Measurements from ENCODE around the gene TPH2.

Gene TPH2

GRCh38 chr12:71967211-71967610, 28.6 kb downstream of the TPH2 start:
- no peak for DNase-seq

DNA sequence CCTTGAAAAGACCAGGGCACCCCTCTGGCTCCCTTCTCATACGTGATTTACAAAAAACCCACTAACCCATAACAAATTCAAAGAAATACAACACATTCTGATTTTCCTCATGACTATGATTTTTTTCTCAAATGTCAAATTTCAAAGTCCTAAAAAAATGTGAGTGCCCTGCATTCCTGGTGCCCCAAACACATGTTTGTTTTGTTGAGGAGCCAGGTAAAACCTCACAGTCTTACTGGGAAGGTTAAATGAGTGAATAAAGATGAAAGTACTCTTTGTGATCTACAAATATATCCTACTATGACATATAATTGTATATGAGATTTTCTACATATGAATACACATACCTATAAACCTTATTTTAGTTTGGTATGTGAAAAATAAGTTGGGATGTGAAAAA, 30.7 kb downstream of the TPH2 start:
- no peak for DNase-seq

- no peak for DNase-seq
Measured at GRCh38 chr12:71970031-71970430, 31.4 kb downstream of the TPH2 start.

DNA sequence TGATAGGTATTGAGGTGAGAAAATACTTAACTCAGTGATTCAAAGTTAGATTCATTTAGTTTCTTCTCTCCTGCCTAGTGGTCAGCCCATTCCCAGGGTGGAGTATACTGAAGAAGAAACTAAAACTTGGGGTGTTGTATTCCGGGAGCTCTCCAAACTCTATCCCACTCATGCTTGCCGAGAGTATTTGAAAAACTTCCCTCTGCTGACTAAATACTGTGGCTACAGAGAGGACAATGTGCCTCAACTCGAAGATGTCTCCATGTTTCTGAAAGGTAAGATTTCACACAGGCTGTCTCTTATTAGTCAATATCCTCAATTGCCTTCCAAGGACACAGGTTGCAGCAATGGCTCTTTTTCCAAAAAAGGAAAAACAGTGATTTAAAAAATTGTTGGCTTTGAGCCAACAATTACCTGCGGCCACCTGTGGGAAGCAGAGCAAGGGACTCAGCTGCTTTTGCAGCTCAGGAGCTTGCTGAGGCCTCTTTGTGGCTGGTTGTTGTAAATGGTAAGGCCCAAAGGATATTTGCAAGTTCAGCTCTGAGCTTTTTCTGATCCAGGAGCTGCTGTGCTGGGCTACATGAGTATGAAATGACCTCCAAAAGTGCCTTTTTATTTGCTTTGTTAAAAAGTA, 33.9 kb downstream of the TPH2 start:
- no peak for DNase-seq

GRCh38 chr12:71973687-71974086, 35.0 kb downstream of the TPH2 start:
- no peak for DNase-seq

DNA sequence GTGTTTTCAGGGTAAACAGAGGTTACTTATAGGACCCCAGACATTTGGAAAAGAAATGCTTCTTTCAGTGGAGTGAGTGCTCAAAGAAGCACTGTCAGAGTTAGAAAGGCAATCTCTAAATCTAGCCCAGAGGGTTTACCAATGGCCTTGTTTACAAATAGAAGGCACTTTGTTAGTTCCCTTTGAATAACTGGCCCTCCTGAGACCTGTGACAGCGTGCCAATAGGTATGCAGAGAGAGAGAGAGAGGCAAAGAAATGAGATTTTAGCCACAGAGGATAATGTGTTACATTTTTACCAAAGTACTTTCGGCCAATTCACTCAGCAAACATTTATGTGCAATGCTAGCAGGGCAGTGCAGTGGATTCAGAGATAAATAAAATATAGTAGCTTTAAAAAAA, 41.9 kb downstream of the TPH2 start:
- DNase-seq, result no peak

- DNase-seq, result no peak
Measured at GRCh38 chr12:71981149-71981548, 42.5 kb downstream of the TPH2 start.

- no peak for DNase-seq
Measured at GRCh38 chr12:71994715-71995114, 56.1 kb downstream of the TPH2 start.

- no peak for DNase-seq
Measured at GRCh38 chr12:71999795-72000194, 61.1 kb downstream of the TPH2 start.

DNA sequence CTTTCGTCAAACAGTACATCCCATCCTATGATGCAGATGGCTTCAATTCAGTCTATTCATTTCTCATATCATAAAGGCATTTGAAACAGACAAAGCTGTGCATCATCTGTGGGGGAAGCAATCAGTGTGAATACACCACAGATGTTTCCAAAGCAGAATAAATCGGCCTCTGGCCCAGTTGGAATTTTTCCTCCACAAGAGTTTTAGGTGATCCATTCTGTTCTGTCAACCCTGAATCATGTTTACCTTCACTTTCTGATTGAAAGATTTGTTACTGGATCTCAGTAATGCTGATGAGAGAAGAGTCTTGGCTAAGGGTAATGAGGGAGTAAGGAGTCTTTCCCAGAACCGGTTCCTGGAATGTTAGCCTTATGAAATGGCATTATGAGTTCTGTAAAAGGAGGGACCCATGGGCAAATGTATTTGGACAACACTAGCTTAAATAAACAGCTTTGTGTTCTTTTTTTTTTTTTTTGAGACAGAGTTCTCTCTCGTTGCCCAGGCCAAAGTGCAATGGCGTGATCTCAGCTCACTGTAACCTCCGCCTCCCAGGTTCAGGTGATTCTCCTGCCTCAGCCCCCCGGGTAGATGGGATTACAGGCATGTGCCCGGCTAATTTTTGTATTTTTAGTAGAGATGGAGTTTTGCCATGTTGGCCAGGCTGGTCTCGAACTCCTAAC, 62.5 kb downstream of the TPH2 start:
- no peak for DNase-seq

- DNase-seq, result no peak
Measured at GRCh38 chr12:72006766-72007165, 68.1 kb downstream of the TPH2 start.

- DNase-seq, result no peak
Measured at GRCh38 chr12:72010356-72010755, 71.7 kb downstream of the TPH2 start.

GRCh38 chr12:72011374-72011773, 72.7 kb downstream of the TPH2 start:
- DNase-seq, result peak; percentile 10 to 79

- DNase-seq, result no peak
Measured at GRCh38 chr12:72012874-72013273, 74.2 kb downstream of the TPH2 start.

DNA sequence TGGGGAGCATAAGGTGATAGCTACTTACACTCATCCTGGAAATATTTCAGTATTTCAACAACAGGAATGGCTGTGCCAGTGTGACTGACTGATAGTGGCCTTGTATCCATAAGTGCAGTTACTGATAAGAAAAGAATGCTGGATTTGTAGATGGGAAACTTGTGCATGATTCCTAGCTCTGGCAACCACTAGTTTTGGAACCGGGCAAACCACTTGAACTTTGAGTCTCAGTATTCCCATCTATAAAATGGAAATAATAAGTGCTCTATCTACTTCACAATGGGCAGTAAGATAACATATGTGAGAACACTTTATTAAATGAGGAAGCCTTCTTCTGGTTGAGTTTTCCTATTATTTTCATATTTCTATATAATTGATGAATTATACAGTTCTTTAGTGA, 77.2 kb downstream of the TPH2 start:
- DNase-seq, result no peak

- DNase-seq, result peak; percentile 67 to 78
Measured at GRCh38 chr12:72017054-72017651, 78.5 kb downstream of the TPH2 start.

DNA sequence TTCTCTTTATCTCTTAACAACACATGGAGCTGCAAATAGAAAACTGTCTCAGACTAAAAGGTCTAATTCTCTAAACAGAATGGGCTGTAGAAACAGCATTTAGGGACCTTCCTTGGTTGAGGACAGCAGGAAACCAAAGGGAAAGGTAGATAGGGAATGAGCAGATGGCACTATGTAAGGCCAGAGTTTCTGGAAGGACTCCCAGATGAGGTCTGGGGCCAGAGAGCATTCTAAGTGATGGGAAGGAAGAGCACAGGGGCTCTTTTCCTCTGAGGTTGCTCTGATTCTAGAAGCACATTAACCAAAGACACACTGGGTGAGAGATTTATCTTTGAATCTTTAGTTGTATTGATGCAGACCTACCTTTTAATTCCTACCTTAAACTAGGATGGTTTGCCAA, 79.4 kb downstream of the TPH2 start:
- DNase-seq, result peak in 1 of 2 experiments; percentile 59

DNA sequence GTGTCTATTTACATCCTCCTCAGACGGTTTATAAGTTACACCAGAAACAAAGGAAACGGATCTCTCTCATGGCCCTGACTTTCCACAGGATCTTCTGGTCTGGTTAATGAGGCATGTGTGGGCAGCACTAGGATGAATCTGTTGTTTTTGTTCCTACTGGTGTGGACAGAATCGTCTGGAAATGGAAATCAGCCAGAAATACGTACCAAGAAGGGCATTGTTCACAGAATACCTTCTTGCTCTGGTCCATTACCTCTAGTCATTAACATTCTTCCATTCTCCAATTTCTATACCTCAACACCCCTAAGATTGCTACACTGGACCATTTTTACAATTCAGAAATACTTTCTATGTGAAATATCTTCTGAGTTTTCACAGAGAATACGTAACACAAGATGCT, 86.0 kb downstream of the TPH2 start:
- no peak for DNase-seq

DNA sequence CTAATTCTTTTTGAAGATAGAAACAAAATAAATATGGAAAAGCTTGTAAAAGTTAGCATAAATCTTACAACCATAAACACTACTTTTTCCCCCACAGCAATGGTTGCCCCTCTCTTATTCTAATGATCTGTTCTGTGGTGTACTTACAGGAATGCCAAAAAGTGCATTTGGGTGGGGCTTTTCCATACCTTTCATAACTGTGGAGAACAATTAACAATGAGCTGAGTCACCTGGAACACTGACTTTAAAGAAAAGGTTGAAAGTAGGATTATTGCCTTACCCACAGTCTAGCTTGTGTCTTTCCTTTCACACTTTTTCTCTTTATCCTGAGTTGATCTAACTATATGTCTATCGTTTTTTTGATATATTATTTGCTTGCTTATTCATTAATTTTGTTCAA, 86.9 kb downstream of the TPH2 start:
- no peak for DNase-seq

DNA sequence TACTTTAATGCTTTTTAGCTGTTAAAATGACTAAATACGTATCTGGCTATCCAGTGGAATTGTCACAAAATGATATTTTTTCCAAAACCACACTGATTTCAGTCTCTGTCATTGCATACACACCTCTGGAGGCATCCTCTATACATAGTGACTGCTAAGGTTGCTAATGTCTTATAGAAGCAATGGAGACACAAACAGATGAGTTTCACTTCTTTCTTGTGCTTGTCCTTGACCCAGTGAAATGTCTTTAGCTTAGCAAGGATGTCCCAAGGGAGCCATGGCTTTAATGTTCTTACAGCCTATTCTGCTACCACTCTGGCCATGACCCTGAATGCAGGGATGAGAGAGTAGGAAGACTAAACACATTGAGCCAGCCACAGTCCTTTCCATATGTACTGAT, 90.3 kb downstream of the TPH2 start:
- no peak for DNase-seq

GRCh38 chr12:72030277-72030676, 91.6 kb downstream of the TPH2 start:
- no peak for DNase-seq

- DNase-seq, result no peak
Measured at GRCh38 chr12:72031066-72031465, 92.4 kb downstream of the TPH2 start.

GRCh38 chr12:72033991-72034390, 95.3 kb downstream of the TPH2 start:
- DNase-seq, result no peak

- no peak for DNase-seq
Measured at GRCh38 chr12:72035625-72036024, 97.0 kb downstream of the TPH2 start.

DNA sequence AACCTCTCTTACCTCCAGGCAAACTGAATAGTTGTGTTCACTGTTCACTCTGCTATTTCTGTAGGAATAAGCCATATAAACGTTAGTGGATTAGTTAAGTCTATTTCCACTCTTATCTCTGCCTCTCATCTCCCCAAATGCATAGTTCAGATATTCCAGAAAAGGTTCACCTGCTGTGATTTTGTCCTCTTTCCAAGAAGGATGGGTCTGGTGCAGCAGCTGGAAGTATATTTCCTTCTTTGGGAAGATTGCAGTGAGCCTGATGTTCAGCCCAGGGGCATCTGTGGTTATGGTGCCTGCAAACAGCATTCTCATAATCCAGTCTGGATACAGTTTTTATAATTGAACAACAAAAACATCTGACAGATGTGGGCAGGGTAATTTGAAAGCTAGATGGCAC, 97.7 kb downstream of the TPH2 start:
- DNase-seq, result no peak

All from NCI-H446 (cell line).